ENCODE measurements around the gene GRID1.

GRCh38 chr10:86409183-86409582, 42.6 kb upstream of the GRID1 start:
- TF ChIP-seq POLR2A (IDR thresholded peaks at IDR 0.05; ENCODE audit: low read length): no peak
- TF ChIP-seq GATA1 (IDR thresholded peaks at IDR 0.05; ENCODE audit: low read depth, low read length): no peak

All from erythroblast (primary cell).